Measurements from ENCODE around the gene ZNF385B. TPM values are rescaled to one million over a fixed set of nuclear protein-coding genes. Genes with fewer than 3 reads are reported as not detected.

Gene ZNF385B
- polyA plus RNA-seq, 1 experiment, result not detected

DNA sequence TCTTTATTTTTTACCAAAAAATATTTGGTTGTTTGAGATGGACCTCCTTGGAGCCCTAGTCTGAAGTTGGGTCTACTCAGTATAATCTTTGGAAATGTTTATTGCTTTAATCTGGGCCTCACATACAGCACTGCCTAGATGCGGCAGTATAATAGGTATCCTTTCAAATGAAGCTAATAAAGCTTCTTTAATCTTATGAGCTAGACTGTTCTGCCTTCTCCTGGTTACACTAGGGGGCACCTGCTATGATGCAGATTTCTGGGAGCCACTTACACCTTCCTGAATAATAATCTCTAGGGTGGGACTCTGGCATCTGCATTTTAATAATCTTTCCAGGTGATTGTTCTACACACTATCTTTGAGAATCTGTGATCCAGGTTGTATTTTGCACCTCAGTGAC is 427.1 kb downstream of the ZNF385B start:
- POLR2A ChIA-PET, result no interaction called here
- no peak for DNase-seq (ENCODE audit: low read depth, low spot score)
- TF ChIP-seq, protein P1, sequence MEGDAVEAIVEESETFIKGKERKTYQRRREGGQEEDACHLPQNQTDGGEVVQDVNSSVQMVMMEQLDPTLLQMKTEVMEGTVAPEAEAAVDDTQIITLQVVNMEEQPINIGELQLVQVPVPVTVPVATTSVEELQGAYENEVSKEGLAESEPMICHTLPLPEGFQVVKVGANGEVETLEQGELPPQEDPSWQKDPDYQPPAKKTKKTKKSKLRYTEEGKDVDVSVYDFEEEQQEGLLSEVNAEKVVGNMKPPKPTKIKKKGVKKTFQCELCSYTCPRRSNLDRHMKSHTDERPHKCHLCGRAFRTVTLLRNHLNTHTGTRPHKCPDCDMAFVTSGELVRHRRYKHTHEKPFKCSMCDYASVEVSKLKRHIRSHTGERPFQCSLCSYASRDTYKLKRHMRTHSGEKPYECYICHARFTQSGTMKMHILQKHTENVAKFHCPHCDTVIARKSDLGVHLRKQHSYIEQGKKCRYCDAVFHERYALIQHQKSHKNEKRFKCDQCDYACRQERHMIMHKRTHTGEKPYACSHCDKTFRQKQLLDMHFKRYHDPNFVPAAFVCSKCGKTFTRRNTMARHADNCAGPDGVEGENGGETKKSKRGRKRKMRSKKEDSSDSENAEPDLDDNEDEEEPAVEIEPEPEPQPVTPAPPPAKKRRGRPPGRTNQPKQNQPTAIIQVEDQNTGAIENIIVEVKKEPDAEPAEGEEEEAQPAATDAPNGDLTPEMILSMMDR (IDR thresholded peaks at IDR 0.05; ENCODE audit: low read depth, low read length), result no peak
- Histone ChIP-seq H3K27ac (ENCODE audit: low read depth, low read length) (no peak overlapping the region), H3K27me3 (ENCODE audit: control insufficient read depth, insufficient read depth, low read length) (no peaks in the 10 kb centered on the region), H3K9me3 (ENCODE audit: control insufficient read depth, insufficient read depth, low read length) (no peaks in the 10 kb centered on the region), H3K4me3 (ENCODE audit: low read depth, low read length) (no peak overlapping the region)
- CTCF ChIA-PET, result interaction anchor here (0.7 to 4.7 kb wide), 4 partner anchors 11 to 216 kb away, joined by 3 to 33 read pairs (median 3); no protein-coding TSS in a partner anchor

DNA sequence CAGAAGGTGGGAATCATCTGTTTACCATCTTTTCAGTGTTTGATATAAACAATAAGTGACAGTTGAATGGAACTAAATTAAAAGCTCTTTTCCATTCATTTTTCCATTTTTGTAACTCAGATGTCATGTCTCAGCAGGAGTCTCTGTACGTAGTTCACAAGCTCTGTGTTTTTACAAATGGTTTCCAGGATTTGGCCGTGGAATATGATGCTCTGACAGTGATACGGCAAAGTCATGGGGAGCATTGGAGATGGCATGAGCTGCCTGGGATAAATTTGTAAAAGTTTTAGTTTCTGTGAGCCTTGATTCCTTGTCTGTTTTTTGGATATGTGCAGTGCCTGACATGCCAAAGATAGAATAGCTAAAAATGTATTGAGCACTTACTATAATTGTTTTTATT is 428.7 kb downstream of the ZNF385B start:
- POLR2A ChIA-PET, result no interaction called here
- no peak for DNase-seq (ENCODE audit: low read depth, low spot score)
- Histone ChIP-seq H3K9me3 (ENCODE audit: control insufficient read depth, insufficient read depth, low read length) (no peaks in the 10 kb centered on the region), H3K4me3 (ENCODE audit: low read depth, low read length) (no peak overlapping the region), H3K27me3 (ENCODE audit: control insufficient read depth, insufficient read depth, low read length) (no peaks in the 10 kb centered on the region), H3K27ac (ENCODE audit: low read depth, low read length) (no peak overlapping the region)
- TF ChIP-seq, protein P1 (IDR thresholded peaks at IDR 0.05; ENCODE audit: low read depth, low read length), result no peak
- CTCF ChIA-PET, result interaction anchor here (1.2 to 4.7 kb wide), 4 partner anchors 9 to 303 kb away, joined by 3 to 33 read pairs (median 5); no protein-coding TSS in a partner anchor

DNA sequence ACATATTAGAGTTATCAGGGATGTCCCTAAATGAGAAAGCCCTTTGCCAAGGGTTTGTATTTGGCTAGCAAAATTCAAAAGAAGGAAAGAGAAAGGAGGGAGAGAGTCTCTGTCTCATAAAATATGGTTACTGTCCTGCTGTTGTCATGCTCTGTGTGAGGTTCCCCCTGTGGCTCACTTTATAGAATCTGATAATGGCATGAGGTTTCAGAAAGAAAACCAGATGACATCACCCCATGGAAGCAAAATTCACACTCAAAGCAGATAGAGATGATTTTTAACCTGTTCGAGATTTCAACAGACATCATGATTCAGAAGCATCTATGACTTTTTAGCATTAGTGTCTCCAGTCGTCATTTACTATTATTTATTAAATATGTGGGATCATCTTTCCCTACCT is 431.8 kb downstream of the ZNF385B start:
- Histone ChIP-seq H3K9me3 (ENCODE audit: control insufficient read depth, insufficient read depth, low read length) (no peaks in the 10 kb centered on the region), H3K27ac (ENCODE audit: low read depth, low read length) (no peak overlapping the region), H3K4me3 (ENCODE audit: low read depth, low read length) (no peak overlapping the region), H3K27me3 (ENCODE audit: control insufficient read depth, insufficient read depth, low read length) (no peaks in the 10 kb centered on the region)
- no peak for DNase-seq (ENCODE audit: low read depth, low spot score)
- ChIA-PET CTCF (interaction anchor here (0.9 to 1.3 kb wide), 2 partner anchors 10 to 19 kb away, joined by 3 to 5 read pairs; no protein-coding TSS in a partner anchor), POLR2A (no interaction called here)
- TF ChIP-seq, protein P1 (IDR thresholded peaks at IDR 0.05; ENCODE audit: low read depth, low read length), result no peak

DNA sequence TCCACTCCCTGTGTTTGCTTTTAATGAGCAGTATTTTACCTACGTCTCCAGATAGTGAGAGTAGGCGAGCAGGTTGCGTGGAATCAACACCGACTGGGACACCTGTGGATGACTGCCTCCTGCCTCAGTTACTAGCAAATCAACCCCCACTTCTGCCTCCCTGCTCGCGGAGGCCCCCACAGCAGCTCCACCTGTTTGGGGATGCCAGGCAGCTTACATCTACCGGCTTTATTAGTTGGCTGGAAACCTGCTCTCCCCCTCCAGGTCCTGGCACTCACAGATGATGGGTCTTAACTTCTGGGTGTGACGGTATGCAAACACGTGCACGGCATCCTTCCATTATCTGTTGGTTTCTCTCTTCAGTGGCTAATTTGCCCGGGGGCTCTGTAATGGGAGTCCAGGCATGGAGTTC is 432.3 kb downstream of the ZNF385B start:
- ChIA-PET CTCF (interaction anchor here (0.5 to 1.3 kb wide), 4 partner anchors 11 to 198 kb away, joined by 3 to 5 read pairs (median 3); no protein-coding TSS in a partner anchor), POLR2A (no interaction called here)
- H3K9me3 ChIP-seq (ENCODE audit: control insufficient read depth, insufficient read depth, low read length), result no peaks in the 10 kb centered on the region
- DNase-seq (ENCODE audit: low read depth, low spot score), result no peak
- no peak overlapping the region for H3K4me3 ChIP-seq (ENCODE audit: low read depth, low read length)
- TF ChIP-seq, protein P1 (IDR thresholded peaks at IDR 0.05; ENCODE audit: low read depth, low read length), result no peak
- H3K27me3 ChIP-seq (ENCODE audit: control insufficient read depth, insufficient read depth, low read length), result no peaks in the 10 kb centered on the region
- no peak overlapping the region for H3K27ac ChIP-seq (ENCODE audit: low read depth, low read length)

DNA sequence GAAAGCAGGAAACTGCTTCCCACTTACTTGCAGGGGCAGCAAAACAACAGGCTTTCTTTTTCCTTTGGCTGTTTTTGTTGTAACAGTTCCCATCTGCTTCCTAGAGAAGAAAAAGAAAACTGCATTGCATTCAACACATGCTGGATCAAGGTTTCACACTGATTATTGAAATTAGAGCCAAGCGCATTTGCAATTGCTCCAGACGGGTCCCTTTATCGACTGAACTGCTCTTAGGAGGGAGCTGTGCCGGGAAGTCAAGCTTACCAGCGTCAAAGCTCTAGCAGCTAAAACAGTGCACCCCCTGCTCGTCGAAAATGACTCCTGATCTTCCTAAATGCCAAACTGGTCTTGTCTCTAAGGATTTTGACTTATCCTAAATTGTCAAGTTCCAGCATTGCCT is 432.8 kb downstream of the ZNF385B start:
- Histone ChIP-seq H3K27ac (ENCODE audit: low read depth, low read length) (no peak overlapping the region), H3K9me3 (ENCODE audit: control insufficient read depth, insufficient read depth, low read length) (no peaks in the 10 kb centered on the region), H3K4me3 (ENCODE audit: low read depth, low read length) (no peak overlapping the region), H3K27me3 (ENCODE audit: control insufficient read depth, insufficient read depth, low read length) (no peaks in the 10 kb centered on the region)
- CTCF ChIA-PET, result interaction anchor here (0.5 to 1.3 kb wide), 4 partner anchors 11 to 197 kb away, joined by 3 to 5 read pairs (median 3); no protein-coding TSS in a partner anchor
- POLR2A ChIA-PET, result no interaction called here
- TF ChIP-seq, protein P1 (IDR thresholded peaks at IDR 0.05; ENCODE audit: low read depth, low read length), result no peak
- DNase-seq (ENCODE audit: low read depth, low spot score), result no peak
